Vagina (tissue), 2 donors: ENCODE measurements around the gene CELA2A. TPM values are rescaled to one million over a fixed set of nuclear protein-coding genes. Genes with fewer than 3 reads are reported as not detected.

Experiments
- DNase-seq, 2 donors: peaks; one replicate each; pipeline ENCODE4 v3.0.0-alpha.2; 2017; ENCODE audit errors: extremely low spot score in 2 of 2
- H3K27ac ChIP-seq: fragments of 200-600 bp; sonication (generic); one replicate; pipeline ENCODE4 v1.5.1; 2019
- H3K27me3 ChIP-seq: fragments of 200-600 bp; sonication (generic); one replicate; pipeline ENCODE4 v1.5.1; 2019
- H3K36me3 ChIP-seq, 2 donors: fragments of 200-600 bp; sonication (generic); one replicate each; pipeline ENCODE4 v1.5.1; 2017 to 2019
- H3K4me1 ChIP-seq: fragments of 200-600 bp; sonication (generic); one replicate; pipeline ENCODE4 v1.5.1; 2019
- H3K4me3 ChIP-seq, 2 donors: fragments of 200-600 bp; sonication (generic); 1 replicate in 1 of 2; 2 replicates in 1 of 2; pipeline ENCODE4 v1.5.1; 2016 to 2019
- H3K9me3 ChIP-seq: fragments of 200-600 bp; sonication (generic); one replicate; pipeline ENCODE4 v1.5.1; 2019
- POLR2A ChIP-seq, 2 donors: fragments of 450-650 bp; IDR thresholded peaks; one replicate each; pipeline ENCODE4 v1.6.1; 2017; ENCODE audit warnings: antibody characterized with exemption in 2 of 2, mild to moderate bottlenecking in 2 of 2, moderate library complexity in 2 of 2
- POLR2AphosphoS5 ChIP-seq, 2 donors: sonication (generic); formaldehyde crosslinking; IDR thresholded peaks; one replicate each; pipeline ENCODE4 v1.9.0; 2017; ENCODE audit warnings: antibody characterized with exemption in 2 of 2, mild to moderate bottlenecking in 2 of 2, low read depth in 1 of 2; ENCODE audit not compliant: insufficient read depth in 1 of 2
- intact Hi-C: fragments of 100-400 bp; cut with DNase I; formaldehyde crosslinking; loops from one replicate; pipeline ENCODE4 v1.15.1; 2023
- total RNA-seq: library from RNA; depleted of rRNA; stranded (reverse); fragments of >200 nt; gene quantifications from one replicate; pipeline ENCODE4 v1.2.3, GENCODE V29; 2016
- TF ChIP-seq, protein P1 (sequence below), 3 experiments: fragments of 450-650 bp in 2 of 3; fragments of 200-600 bp in 1 of 3; sonication (generic) in 1 of 3; IDR thresholded peaks; one replicate each; pipeline ENCODE4 v1.5.1; 2017 to 2019; ENCODE audit warnings: antibody characterized with exemption in 3 of 3, mild to moderate bottlenecking in 2 of 3, moderate library complexity in 2 of 3

Gene CELA2A
- total RNA-seq, 1 donor from 2014 or later: not detected

GRCh38 chr1:15428815-15429435 is 27.6 kb upstream of the CELA2A start:
- no peak for DNase-seq
- Histone ChIP-seq H3K4me1 (peaks cover 23% of the 10 kb centered on the region), H3K4me3 (no peak overlapping the region), H3K36me3 (peaks cover 0 to 4% of the 10 kb centered on the region in 2 donors), H3K9me3 (no peaks in the 10 kb centered on the region), H3K27ac (no peak overlapping the region), H3K27me3 (no peaks in the 10 kb centered on the region)
- intact Hi-C loops: loop anchor here (2.0 kb wide), 1 partner anchor 104 kb away; no protein-coding TSS in a partner anchor
- TF ChIP-seq POLR2A (IDR thresholded peaks at IDR 0.05): no peak
- TF ChIP-seq, protein P1, sequence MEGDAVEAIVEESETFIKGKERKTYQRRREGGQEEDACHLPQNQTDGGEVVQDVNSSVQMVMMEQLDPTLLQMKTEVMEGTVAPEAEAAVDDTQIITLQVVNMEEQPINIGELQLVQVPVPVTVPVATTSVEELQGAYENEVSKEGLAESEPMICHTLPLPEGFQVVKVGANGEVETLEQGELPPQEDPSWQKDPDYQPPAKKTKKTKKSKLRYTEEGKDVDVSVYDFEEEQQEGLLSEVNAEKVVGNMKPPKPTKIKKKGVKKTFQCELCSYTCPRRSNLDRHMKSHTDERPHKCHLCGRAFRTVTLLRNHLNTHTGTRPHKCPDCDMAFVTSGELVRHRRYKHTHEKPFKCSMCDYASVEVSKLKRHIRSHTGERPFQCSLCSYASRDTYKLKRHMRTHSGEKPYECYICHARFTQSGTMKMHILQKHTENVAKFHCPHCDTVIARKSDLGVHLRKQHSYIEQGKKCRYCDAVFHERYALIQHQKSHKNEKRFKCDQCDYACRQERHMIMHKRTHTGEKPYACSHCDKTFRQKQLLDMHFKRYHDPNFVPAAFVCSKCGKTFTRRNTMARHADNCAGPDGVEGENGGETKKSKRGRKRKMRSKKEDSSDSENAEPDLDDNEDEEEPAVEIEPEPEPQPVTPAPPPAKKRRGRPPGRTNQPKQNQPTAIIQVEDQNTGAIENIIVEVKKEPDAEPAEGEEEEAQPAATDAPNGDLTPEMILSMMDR (IDR thresholded peaks at IDR 0.05): no peak
- no peak for TF ChIP-seq POLR2AphosphoS5 (IDR thresholded peaks at IDR 0.05; ENCODE audit: insufficient read depth in 1 of 2, low read depth in 1 of 2)

DNA sequence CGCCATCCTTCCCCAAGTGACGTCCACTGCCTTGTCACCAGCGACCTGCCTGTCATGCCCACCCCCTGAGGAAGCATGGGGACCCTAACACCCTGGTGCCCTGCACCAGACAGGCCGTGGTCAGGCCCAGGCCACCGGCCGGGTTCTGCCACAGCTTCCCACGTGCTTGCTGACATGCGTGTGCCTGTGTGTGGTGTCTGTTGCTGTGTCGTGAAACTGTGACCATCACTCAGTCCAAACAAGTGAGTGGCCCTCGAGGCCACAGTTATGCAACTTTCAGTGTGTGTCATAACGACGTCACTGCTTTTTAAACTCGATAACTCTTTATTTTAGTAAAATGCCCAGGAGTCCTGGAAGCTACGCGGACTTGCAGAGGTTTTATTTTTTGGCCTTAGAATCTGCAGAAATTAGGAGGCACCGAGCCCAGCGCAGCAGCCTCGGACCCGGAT is 26.8 kb upstream of the CELA2A start:
- no peak overlapping the region for H3K4me3 ChIP-seq
- no peaks in the 10 kb centered on the region for H3K27me3 ChIP-seq
- TF ChIP-seq, protein P1 (IDR thresholded peaks at IDR 0.05): no peak
- no peak for TF ChIP-seq POLR2A (IDR thresholded peaks at IDR 0.05)
- no peak for TF ChIP-seq POLR2AphosphoS5 (IDR thresholded peaks at IDR 0.05; ENCODE audit: insufficient read depth in 1 of 2, low read depth in 1 of 2)
- DNase-seq: no peak
- intact Hi-C loops: loop anchor here (2.0 kb wide), 1 partner anchor 105 kb away; no protein-coding TSS in a partner anchor
- peaks cover 0 to 4% of the 10 kb centered on the region in 2 donors for H3K36me3 ChIP-seq
- peaks cover 23% of the 10 kb centered on the region for H3K4me1 ChIP-seq
- no peak overlapping the region for H3K27ac ChIP-seq
- no peaks in the 10 kb centered on the region for H3K9me3 ChIP-seq

DNA sequence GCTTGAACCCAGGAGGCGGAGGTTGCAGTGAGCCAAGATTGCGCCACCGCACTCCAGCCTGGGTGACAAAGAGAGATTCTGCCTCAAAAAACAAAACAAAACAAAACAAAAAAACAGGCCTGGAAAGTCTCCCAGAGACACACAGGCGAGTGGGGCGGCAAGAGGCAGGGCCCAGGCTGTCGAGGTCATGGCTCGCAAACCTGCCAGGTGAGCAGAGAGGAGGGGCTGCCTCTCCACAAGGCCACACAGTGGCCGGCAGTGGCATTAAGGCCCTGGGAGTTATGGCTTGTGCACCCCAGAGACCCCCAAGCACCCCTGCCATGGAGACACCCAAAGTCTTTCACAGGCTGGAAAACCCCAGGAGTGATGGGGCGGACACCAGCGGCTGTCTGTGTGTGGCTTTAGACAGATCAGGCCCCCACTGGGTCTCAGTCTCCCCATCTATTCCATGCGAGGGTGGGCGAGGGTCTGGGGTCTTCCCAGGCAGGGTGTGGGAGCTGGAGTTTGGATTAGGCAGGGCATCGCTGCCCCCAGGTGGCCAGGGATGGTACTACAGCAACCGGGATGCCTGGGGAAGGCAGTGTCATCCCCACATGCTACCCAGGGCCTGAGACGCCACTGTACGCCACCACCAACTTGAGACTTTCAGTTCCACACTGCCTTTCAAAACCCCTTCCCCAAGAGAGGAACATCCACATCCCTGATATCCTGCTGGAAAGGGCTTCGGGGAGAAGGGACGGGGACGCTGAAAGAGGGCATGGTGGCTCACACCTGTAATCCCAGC is 25.6 kb upstream of the CELA2A start:
- DNase-seq: no peak
- Histone ChIP-seq H3K4me1 (peaks cover 18% of the 10 kb centered on the region), H3K4me3 (no peak overlapping the region), H3K27me3 (no peaks in the 10 kb centered on the region), H3K9me3 (no peaks in the 10 kb centered on the region), H3K36me3 (peaks cover 0 to 4% of the 10 kb centered on the region in 2 donors), H3K27ac (no peak overlapping the region)
- TF ChIP-seq POLR2A (IDR thresholded peaks at IDR 0.05): no peak
- TF ChIP-seq, protein P1 (IDR thresholded peaks at IDR 0.05): peak; percentile 93 to 97 (median 96)
- peak in 1 of 2 donors; percentile 44 for TF ChIP-seq POLR2AphosphoS5 (IDR thresholded peaks at IDR 0.05; ENCODE audit: insufficient read depth in 1 of 2, low read depth in 1 of 2)
- intact Hi-C loops: no loop called here

DNA sequence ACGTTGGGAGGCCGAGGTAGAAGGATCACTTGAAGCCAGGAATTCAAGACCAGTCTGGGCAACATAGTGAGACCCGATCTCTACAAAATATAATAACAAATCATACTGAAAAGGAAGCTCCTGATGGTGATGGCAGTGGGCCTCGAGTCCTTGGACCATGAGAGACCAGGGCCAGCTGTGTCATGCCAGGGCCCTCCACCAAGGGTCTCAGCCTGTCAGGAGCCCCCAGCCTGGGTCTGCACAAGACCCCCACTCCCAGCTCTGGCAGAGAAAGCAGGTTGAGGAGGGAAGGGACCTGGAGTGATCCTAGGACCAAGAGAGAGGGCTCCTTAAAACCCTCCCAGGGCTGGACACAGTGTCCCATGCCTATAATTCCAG is 25.0 kb upstream of the CELA2A start:
- Histone ChIP-seq H3K4me1 (peaks cover 12% of the 10 kb centered on the region), H3K27ac (no peak overlapping the region), H3K36me3 (peaks cover 0 to 4% of the 10 kb centered on the region in 2 donors), H3K4me3 (no peak overlapping the region), H3K27me3 (no peaks in the 10 kb centered on the region), H3K9me3 (no peaks in the 10 kb centered on the region)
- TF ChIP-seq, protein P1 (IDR thresholded peaks at IDR 0.05): no peak
- TF ChIP-seq POLR2AphosphoS5 (IDR thresholded peaks at IDR 0.05; ENCODE audit: insufficient read depth in 1 of 2, low read depth in 1 of 2) (no peak), POLR2A (IDR thresholded peaks at IDR 0.05) (no peak)
- intact Hi-C loops: no loop called here
- DNase-seq: no peak
